IMR-90 (cell line): ENCODE data around the gene TCP11. TPM values are rescaled to one million over a fixed set of nuclear protein-coding genes. Genes with fewer than 3 reads are reported as not detected.

Experiments
- ATAC-seq: fragments of 200-7000 bp; cut with Tn5 transposase; 2 replicates; pipeline ENCODE4 v1.9.1; 2020; ENCODE audit warnings: low read depth, mild to moderate bottlenecking, moderate library complexity
- BruUV-seq: library from RNA; stranded (reverse); fragments of 400-500 nt; replicated peaks from 2 replicates; lab custom pipeline; 2021; lab: Mats Ljungman, UMichigan
- CTCF ChIA-PET: fragments of 300-600 bp; formaldehyde crosslinking; extraction: SDS; loops from one replicate; lab custom pipeline; 2021; ENCODE audit warnings: antibody characterized with exemption; lab: Yijun Ruan, JAX
- POLR2A ChIA-PET: fragments of 300-600 bp; sonication (Branson Sonifier 250); formaldehyde crosslinking; loops from one replicate; lab custom pipeline; 2022; ENCODE audit warnings: antibody characterized with exemption; ENCODE audit not compliant: unreplicated experiment; lab: Charles Lee
- DNase-seq: peaks from one replicate; pipeline ENCODE4 v3.0.0; 2013
- H2AFZ ChIP-seq: replicated peaks from 2 replicates; pipeline ENCODE3; 2013; ENCODE audit warnings: low read length, mild to moderate bottlenecking; ENCODE audit not compliant: poor library complexity
- H2AK5ac ChIP-seq: 2 replicates; pipeline ENCODE4 v1.6.1; 2013; ENCODE audit warnings: low read depth, low read length, inconsistent platforms
- H2AK9ac ChIP-seq: replicated peaks from 2 replicates; pipeline ENCODE3; 2013; ENCODE audit warnings: mild to moderate bottlenecking, low read depth, low read length, moderate library complexity; ENCODE audit not compliant: poor library complexity
- H2BK120ac ChIP-seq: 2 replicates; pipeline ENCODE4 v1.6.1; 2013; ENCODE audit warnings: low read depth, low read length, inconsistent platforms
- H2BK15ac ChIP-seq: 3 replicates; pipeline ENCODE4 v1.6.1; 2013; ENCODE audit warnings: low read depth, low read length, inconsistent platforms
- H2BK20ac ChIP-seq: 2 replicates; pipeline ENCODE4 v1.6.1; 2013; ENCODE audit warnings: low read depth, mild to moderate bottlenecking, inconsistent platforms, low read length, moderate library complexity
- H2BK5ac ChIP-seq: 2 replicates; pipeline ENCODE4 v1.6.1; 2013; ENCODE audit warnings: mild to moderate bottlenecking, low read depth, low read length, inconsistent platforms; ENCODE audit not compliant: poor library complexity, severe bottlenecking
- H3K14ac ChIP-seq: replicated peaks from 2 replicates; pipeline ENCODE4 v1.6.1; 2013; ENCODE audit warnings: low read depth, low read length, inconsistent platforms
- H3K18ac ChIP-seq: 2 replicates; pipeline ENCODE4 v1.6.1; 2013; ENCODE audit warnings: low read depth, low read length, control low read depth
- H3K23ac ChIP-seq: 2 replicates; pipeline ENCODE4 v1.6.1; 2013; ENCODE audit warnings: low read depth, low read length, inconsistent platforms
- H3K27ac ChIP-seq: 2 replicates; pipeline ENCODE4 v1.5.1; 2013; ENCODE audit warnings: mild to moderate bottlenecking, control low read depth, low read length; ENCODE audit not compliant: insufficient read depth
- H3K27me3 ChIP-seq: 2 replicates; pipeline ENCODE4 v1.6.1; 2013; ENCODE audit warnings: low read length; ENCODE audit not compliant: control insufficient read depth, insufficient read depth
- H3K36me3 ChIP-seq: 2 replicates; pipeline ENCODE4 v1.6.1; 2013; ENCODE audit warnings: low read length, mixed read lengths; ENCODE audit not compliant: control insufficient read depth, insufficient read depth
- H3K4ac ChIP-seq: 2 replicates; pipeline ENCODE4 v1.6.1; 2013; ENCODE audit warnings: low read depth, low read length, inconsistent platforms
- H3K4me1 ChIP-seq: 2 replicates; pipeline ENCODE4 v1.6.1; 2013; ENCODE audit warnings: low read length, mixed read lengths; ENCODE audit not compliant: control insufficient read depth, insufficient read depth
- H3K4me2 ChIP-seq: 2 replicates; pipeline ENCODE4 v1.6.1; 2013; ENCODE audit warnings: low read depth, mild to moderate bottlenecking, control low read depth, low read length, moderate library complexity
- H3K4me3 ChIP-seq: 2 replicates; pipeline ENCODE4 v1.5.1; 2013; ENCODE audit warnings: low read depth, mild to moderate bottlenecking, control low read depth, low read length, moderate library complexity; ENCODE audit not compliant: insufficient read depth
- H3K56ac ChIP-seq: 2 replicates; pipeline ENCODE4 v1.6.1; 2013; ENCODE audit warnings: low read length, inconsistent platforms; ENCODE audit not compliant: insufficient read depth; ENCODE audit errors: extremely low read depth
- H3K79me1 ChIP-seq, 2 experiments: 2 replicates each; pipeline ENCODE4 v1.6.1; 2013; ENCODE audit warnings: low read length in 2 of 2, inconsistent platforms in 1 of 2, low read depth in 1 of 2
- H3K9ac ChIP-seq: 2 replicates; pipeline ENCODE4 v1.6.1; 2013; ENCODE audit warnings: low read depth, low read length, control low read depth
- H3K9me1 ChIP-seq: 2 replicates; pipeline ENCODE4 v1.6.1; 2013; ENCODE audit warnings: low read length, inconsistent platforms; ENCODE audit not compliant: insufficient read depth
- H3K9me3 ChIP-seq: 2 replicates; pipeline ENCODE4 v1.6.1; 2013; ENCODE audit warnings: low read length; ENCODE audit not compliant: control insufficient read depth, insufficient read depth
- H4K20me1 ChIP-seq: 2 replicates; pipeline ENCODE4 v1.6.1; 2013; ENCODE audit warnings: low read length, inconsistent platforms; ENCODE audit not compliant: insufficient read depth
- H4K5ac ChIP-seq: 2 replicates; pipeline ENCODE4 v1.6.1; 2013; ENCODE audit warnings: mild to moderate bottlenecking, low read depth, low read length, control low read depth
- H4K8ac ChIP-seq, 2 experiments: 2 replicates each; pipeline ENCODE4 v1.6.1; 2013; ENCODE audit warnings: low read depth in 2 of 2, low read length in 2 of 2, control low read depth in 1 of 2, inconsistent platforms in 1 of 2
- H4K91ac ChIP-seq: 2 replicates; pipeline ENCODE4 v1.6.1; 2013; ENCODE audit warnings: low read depth, low read length, inconsistent platforms; ENCODE audit not compliant: insufficient read depth
- CHD1 ChIP-seq: IDR thresholded peaks from 2 replicates; pipeline ENCODE4 v1.6.1; 2012; ENCODE audit warnings: low read depth, low read length, improper control_type of control experiment
- CTCF ChIP-seq: conservative IDR thresholded peaks from 2 replicates; pipeline ENCODE4 v1.5.1; 2012; ENCODE audit warnings: mild to moderate bottlenecking, low read depth, low read length, improper control_type of control experiment
- FOS ChIP-seq: fragments of 150-350 bp; IDR thresholded peaks from 2 replicates; pipeline ENCODE4 v1.6.1; 2016; ENCODE audit warnings: low read depth, low read length
- MAZ ChIP-seq: IDR thresholded peaks from 2 replicates; pipeline ENCODE4 v1.6.1; 2012; ENCODE audit warnings: low read depth, mild to moderate bottlenecking, low read length, improper control_type of control experiment, moderate library complexity, borderline replicate concordance
- MXI1 ChIP-seq: IDR thresholded peaks from 2 replicates; pipeline ENCODE4 v1.6.1; 2012; ENCODE audit warnings: low read depth, mild to moderate bottlenecking, low read length, moderate library complexity, borderline replicate concordance
- RAD21 ChIP-seq: IDR thresholded peaks from 2 replicates; pipeline ENCODE4 v1.6.1; 2012; ENCODE audit warnings: low read length, improper control_type of control experiment
- RCOR1 ChIP-seq: IDR thresholded peaks from 2 replicates; pipeline ENCODE4 v1.6.1; 2012; ENCODE audit warnings: mild to moderate bottlenecking, low read length, improper control_type of control experiment; ENCODE audit not compliant: insufficient replicate concordance
- SMC3 ChIP-seq: fragments of 150-350 bp; IDR thresholded peaks from 2 replicates; pipeline ENCODE4 v1.6.1; 2016; ENCODE audit warnings: low read depth, mild to moderate bottlenecking, antibody characterized with exemption, low read length, moderate library complexity
- WGBS, 2 experiments: methylation state at CpG; one replicate each; pipeline versions ENCODE4 v1.1.5 to v1.1.7; 2013; ENCODE audit warnings: missing lambda C conversion rate in 2 of 2; ENCODE audit not compliant: insufficient read length in 1 of 2; ENCODE audit errors: extremely low coverage in 2 of 2; 5-methylcytosine and 5-hydroxymethylcytosine counted together
- dilution Hi-C: fragments of 300-500 bp; cut with HindIII; formaldehyde crosslinking; loops from one replicate; pipeline ENCODE4 v1.14.3; 2018; ENCODE audit warnings: low sequenced_read_pairs; ENCODE audit not compliant: unreplicated experiment
- in situ Hi-C: fragments of 300-500 bp; cut with MboI; formaldehyde crosslinking; loops from 3 replicates; pipeline ENCODE4 v1.14.3; 2019; ENCODE audit warnings: low sequenced_read_pairs, inconsistent platforms, mixed read lengths
- intact Hi-C: fragments of 100-400 bp; cut with micrococcal nuclease; formaldehyde crosslinking; loops from 2 replicates; pipeline ENCODE4 v1.10.0; 2022
- polyA plus RNA-seq, 3 experiments: library from polyadenylated mRNA; depleted of rRNA; stranded (reverse); fragments of >200 nt; gene quantifications; 2 replicates each; pipeline ENCODE4 v1.2.3, GENCODE V29; 2012; ENCODE audit warnings: low replicate concordance in 1 of 3
- total RNA-seq: library from RNA; depleted of rRNA; stranded (reverse); fragments of >200 nt; gene quantifications from 2 replicates; pipeline ENCODE4 v1.2.3, GENCODE V29; 2012

The TCP11 gene
- total and polyA plus RNA-seq, 2 of the 4 experiments (the other 2 are of a cell fraction) = 0.34 to 0.36 TPM

- in situ Hi-C loops (no loop called here), dilution Hi-C loops (no loop called here), intact Hi-C loops (no loop called here)
- Histone ChIP-seq H4K91ac (no peak overlapping the region; the same call in 1 of the 2 replicates), H2BK20ac (peak overlapping the region; percentile 65), H2AFZ (peak overlapping the region; percentile 69), H3K4me1 (peaks cover 21% of the 10 kb centered on the region), H3K56ac (no peak overlapping the region), H3K18ac (no peak overlapping the region), H3K4me2 (no peak overlapping the region), H2BK15ac (peak overlapping the region; percentile 66; the same call in 2 of the 3 replicates), H3K79me1 (peaks cover 0 to 3% of the 10 kb centered on the region in 2 experiments; a peak in 1 of 4 replicates), H3K9ac (no peak overlapping the region), H3K4ac (peak overlapping the region; percentile 43), H2AK9ac (no peak overlapping the region), H3K14ac (no peak overlapping the region; the same call in 1 of the 2 replicates), H3K23ac (0 out of 2 replicates have a peak overlapping the region, but pooled peaks have one; percentile 18), H3K36me3 (no peaks in the 10 kb centered on the region), H4K20me1 (no peaks in the 10 kb centered on the region), H3K27me3 (no peaks in the 10 kb centered on the region), H2BK120ac (peak overlapping the region; percentile 38; the same call in 1 of the 2 replicates), H4K5ac (no peak overlapping the region), H3K9me3 (no peaks in the 10 kb centered on the region), H3K27ac (no peak overlapping the region), H3K9me1 (peaks cover 36% of the 10 kb centered on the region), H3K4me3 (no peak overlapping the region), H2AK5ac (peak overlapping the region; percentile 75), H4K8ac (no peak overlapping the region; a peak in 1 of 4 replicates), H2BK5ac (no peak overlapping the region)
- POLR2A ChIA-PET = no interaction called here
- BruUV-seq = no TSS peak
- ATAC-seq (no peak), DNase-seq (no peak)
- CTCF ChIA-PET = interaction anchor here (0.9 kb wide), 1 partner anchor 22 kb away, joined by 3 read pairs; no protein-coding TSS in a partner anchor
- TF ChIP-seq CTCF (no peak), MAZ (no peak), MXI1 (no peak), FOS (no peak), SMC3 (no peak), CHD1 (no peak), RCOR1 (no peak), RAD21 (no peak)
- no CpG with 5 or more reads among the region's 2 CpGs for WGBS, 2 experiments
Measured at GRCh38 chr6:35174088-35174434, 32.9 kb upstream of the TCP11 start.
